ENCODE results near the gene EN2.
"Not testable (repeated sequence)": the region's sequence is repeated elsewhere in the genome, so short reads cannot be mapped to it uniquely, and the experiment has no call there.

The EN2 gene

DNA sequence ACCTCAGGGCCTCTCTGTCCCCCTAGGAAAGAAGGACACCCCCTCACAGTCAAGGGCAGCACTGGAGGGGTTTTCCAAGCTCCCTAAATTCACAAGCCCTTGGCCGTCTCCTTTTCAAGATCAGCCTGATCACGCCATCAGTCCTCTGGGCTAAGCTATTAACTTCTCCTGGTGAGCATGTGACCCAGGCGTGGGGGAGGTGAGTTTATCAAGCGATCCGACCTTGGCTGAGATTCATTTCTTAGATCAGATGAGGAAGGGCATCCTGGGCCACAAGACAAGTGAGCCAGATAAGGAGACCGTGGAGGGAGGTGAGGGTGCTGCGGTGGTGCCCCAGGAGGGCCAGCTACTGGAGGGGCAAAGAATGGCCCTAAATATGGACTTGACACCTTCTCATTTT lies 19.2 kb upstream of the EN2 start:
- peaks cover 6% of the 10 kb centered on the region for H3K9me3 Mint-ChIP-seq
- TF ChIP-seq, protein P1, sequence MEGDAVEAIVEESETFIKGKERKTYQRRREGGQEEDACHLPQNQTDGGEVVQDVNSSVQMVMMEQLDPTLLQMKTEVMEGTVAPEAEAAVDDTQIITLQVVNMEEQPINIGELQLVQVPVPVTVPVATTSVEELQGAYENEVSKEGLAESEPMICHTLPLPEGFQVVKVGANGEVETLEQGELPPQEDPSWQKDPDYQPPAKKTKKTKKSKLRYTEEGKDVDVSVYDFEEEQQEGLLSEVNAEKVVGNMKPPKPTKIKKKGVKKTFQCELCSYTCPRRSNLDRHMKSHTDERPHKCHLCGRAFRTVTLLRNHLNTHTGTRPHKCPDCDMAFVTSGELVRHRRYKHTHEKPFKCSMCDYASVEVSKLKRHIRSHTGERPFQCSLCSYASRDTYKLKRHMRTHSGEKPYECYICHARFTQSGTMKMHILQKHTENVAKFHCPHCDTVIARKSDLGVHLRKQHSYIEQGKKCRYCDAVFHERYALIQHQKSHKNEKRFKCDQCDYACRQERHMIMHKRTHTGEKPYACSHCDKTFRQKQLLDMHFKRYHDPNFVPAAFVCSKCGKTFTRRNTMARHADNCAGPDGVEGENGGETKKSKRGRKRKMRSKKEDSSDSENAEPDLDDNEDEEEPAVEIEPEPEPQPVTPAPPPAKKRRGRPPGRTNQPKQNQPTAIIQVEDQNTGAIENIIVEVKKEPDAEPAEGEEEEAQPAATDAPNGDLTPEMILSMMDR (IDR thresholded peaks at IDR 0.05; ENCODE audit: unreplicated experiment in 3 of 3): no peak
- no peak overlapping the region for H3K4me3 Mint-ChIP-seq
- H3K4me1 Mint-ChIP-seq: no peaks in the 10 kb centered on the region
- H3K27ac Mint-ChIP-seq: no peak overlapping the region
- H3K27me3 Mint-ChIP-seq (ENCODE audit: low read depth): peaks cover 99% of the 10 kb centered on the region
- H3K36me3 Mint-ChIP-seq (ENCODE audit: low read depth): no peaks in the 10 kb centered on the region

DNA sequence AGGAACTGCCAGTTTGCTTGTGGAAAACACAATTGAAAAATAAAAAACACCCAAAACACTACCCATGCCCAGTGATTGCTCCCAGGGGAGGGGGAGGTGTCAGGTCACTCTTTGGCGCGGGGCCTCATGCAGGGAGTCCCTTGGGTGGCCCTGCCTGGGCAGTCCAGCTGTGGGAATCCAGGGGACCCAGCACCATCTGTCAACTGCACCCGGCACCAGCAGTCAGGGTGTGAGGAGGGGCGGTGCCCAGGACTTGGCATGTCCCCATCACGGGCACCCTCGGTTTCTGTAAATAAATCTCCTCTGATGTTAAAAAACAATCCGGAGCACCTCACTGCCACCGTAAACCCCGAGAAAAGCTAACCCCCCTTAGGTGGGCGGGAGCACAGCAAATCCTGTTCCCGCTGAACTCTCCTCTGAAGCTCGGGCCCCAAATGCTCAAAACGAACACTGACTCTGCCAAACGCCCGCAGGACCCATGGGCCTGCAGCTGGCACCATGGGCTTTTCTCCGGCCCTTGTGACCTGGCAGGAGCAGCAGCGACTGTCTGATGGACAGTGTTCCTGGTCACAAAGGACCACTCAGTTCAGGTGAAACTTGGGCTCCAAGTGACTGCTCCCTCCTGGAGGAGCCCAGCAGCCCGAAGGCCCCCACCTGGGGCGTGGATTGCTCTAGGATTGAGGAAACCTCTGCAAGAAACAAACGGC lies 18.5 kb upstream of the EN2 start:
- H3K27ac Mint-ChIP-seq: no peak overlapping the region

DNA sequence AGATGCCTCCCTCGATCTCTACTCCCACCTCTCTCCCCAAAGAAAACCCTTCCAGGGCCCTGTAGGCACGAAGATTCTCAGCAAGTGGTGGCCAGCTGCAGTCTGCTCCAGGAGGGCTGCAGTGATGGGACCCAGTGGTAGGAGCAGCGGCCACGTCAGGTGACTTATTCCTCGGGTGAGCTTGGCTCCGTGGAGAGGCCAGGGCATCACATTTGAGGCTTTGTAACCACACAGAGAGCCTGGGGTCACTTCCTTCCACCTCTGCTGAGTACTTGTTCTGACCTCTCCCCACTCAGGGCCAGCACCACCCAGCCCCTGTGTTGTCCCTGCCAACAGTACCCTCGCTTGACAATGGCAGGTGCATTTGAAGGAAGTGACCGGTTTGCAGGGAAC lies 17.9 kb upstream of the EN2 start:
- Mint-ChIP-seq H3K9me3 (peaks cover 9% of the 10 kb centered on the region), H3K27me3 (ENCODE audit: low read depth) (peaks cover 99% of the 10 kb centered on the region), H3K36me3 (ENCODE audit: low read depth) (no peaks in the 10 kb centered on the region), H3K4me3 (no peak overlapping the region), H3K27ac (no peak overlapping the region), H3K4me1 (no peaks in the 10 kb centered on the region)
- TF ChIP-seq, protein P1 (IDR thresholded peaks at IDR 0.05; ENCODE audit: unreplicated experiment in 3 of 3): no peak

More for the DNA sequence above, 18.5 kb upstream of the EN2 start:
- TF ChIP-seq, protein P1 (IDR thresholded peaks at IDR 0.05; ENCODE audit: unreplicated experiment in 3 of 3): no peak
- Mint-ChIP-seq H3K27me3 (ENCODE audit: low read depth) (peaks cover 99% of the 10 kb centered on the region), H3K4me1 (no peaks in the 10 kb centered on the region), H3K9me3 (peaks cover 7% of the 10 kb centered on the region), H3K4me3 (no peak overlapping the region), H3K36me3 (ENCODE audit: low read depth) (no peaks in the 10 kb centered on the region)

DNA sequence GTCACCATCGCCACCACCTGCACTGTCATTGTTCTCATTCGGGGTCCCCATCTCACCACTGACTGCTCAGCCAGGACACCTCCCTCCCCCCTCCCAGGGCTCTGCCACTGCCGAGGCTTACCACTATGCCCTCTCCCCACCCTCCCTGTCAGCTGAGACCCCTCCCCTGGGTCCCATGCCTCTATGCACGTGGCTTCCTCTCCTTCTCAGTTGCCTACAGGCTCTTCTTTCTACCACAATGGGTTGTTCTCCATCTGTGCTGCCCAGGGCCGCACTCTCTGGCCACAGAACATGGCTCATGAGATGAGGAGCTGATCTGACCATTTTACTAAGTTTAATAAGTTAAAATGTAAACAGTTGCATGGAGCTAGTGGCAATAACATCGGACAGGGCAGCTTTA lies 16.1 kb upstream of the EN2 start:
- H3K36me3 Mint-ChIP-seq (ENCODE audit: low read depth): no peaks in the 10 kb centered on the region
- H3K4me3 Mint-ChIP-seq: no peak overlapping the region

DNA sequence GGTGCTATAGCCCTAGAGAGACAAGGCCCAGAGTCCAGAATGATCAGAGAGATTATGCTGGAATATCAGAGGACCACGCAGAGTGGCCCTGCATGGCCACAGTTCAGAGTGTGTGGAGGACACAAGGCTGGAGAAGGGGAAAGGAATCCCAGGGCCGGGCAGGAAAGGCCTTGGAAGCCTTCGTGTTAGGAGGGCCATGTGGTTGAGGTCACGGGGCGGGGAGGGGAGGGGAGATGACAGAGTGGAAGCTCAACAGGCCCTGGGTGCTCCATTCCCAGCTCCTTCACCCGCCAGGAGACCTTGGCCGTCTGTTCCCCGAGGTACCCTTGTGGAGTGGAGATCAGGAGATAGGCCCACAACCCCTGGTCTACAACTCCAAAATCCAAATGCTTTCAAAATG lies 13.2 kb upstream of the EN2 start:
- Mint-ChIP-seq H3K36me3 (ENCODE audit: low read depth) (no peaks in the 10 kb centered on the region), H3K27me3 (ENCODE audit: low read depth) (peaks cover 99% of the 10 kb centered on the region), H3K4me1 (peaks cover 5% of the 10 kb centered on the region), H3K9me3 (peaks cover 6% of the 10 kb centered on the region), H3K4me3 (no peak overlapping the region), H3K27ac (no peak overlapping the region)
- TF ChIP-seq, protein P1 (IDR thresholded peaks at IDR 0.05; ENCODE audit: unreplicated experiment in 3 of 3): no peak

More for the DNA sequence above, 16.1 kb upstream of the EN2 start:
- Mint-ChIP-seq H3K4me1 (no peaks in the 10 kb centered on the region), H3K9me3 (peaks cover 6% of the 10 kb centered on the region), H3K27ac (no peak overlapping the region), H3K27me3 (ENCODE audit: low read depth) (peaks cover 99% of the 10 kb centered on the region)
- TF ChIP-seq, protein P1 (IDR thresholded peaks at IDR 0.05; ENCODE audit: unreplicated experiment in 3 of 3): no peak

DNA sequence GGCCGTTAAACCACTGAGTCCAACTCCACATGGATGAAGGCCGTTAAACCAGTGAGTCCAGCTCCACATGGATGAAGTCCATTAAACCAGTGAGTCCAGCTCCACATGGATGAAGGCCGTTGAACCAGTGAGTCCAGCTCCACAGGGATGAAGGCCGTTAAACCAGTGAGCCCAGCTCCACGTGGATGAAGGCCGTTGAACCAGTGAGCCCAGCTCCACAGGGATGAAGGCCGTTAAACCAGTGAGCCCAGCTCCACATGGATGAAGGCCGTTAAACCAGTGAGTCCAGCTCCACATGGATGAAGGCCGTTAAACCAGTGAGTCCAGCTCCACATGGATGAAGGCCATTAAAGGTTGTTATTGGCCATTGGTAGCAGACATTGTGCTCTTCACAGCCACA lies 12.3 kb upstream of the EN2 start:
- H3K27ac Mint-ChIP-seq, H3K9me3 Mint-ChIP-seq: not testable (repeated sequence)
- peaks cover 99% of the 10 kb centered on the region for H3K27me3 Mint-ChIP-seq (ENCODE audit: low read depth)

More for the DNA sequence above, 12.3 kb upstream of the EN2 start:
- H3K36me3 Mint-ChIP-seq (ENCODE audit: low read depth); H3K4me1 Mint-ChIP-seq; H3K4me3 Mint-ChIP-seq: not testable (repeated sequence)
